ENCODE data around the gene RPS6KA2.

RPS6KA2 gene

GRCh38 chr6:166420351-166420750, 206.7 kb downstream of the RPS6KA2 start:
- no peak for DNase-seq (ENCODE audit: low read depth)

- DNase-seq (ENCODE audit: low read depth) = no peak
Observed at GRCh38 chr6:166419717-166420116, 207.3 kb downstream of the RPS6KA2 start.

- no peak for DNase-seq (ENCODE audit: low read depth)
Observed at GRCh38 chr6:166419286-166419685, 207.8 kb downstream of the RPS6KA2 start.

GRCh38 chr6:166418691-166419143, 208.3 kb downstream of the RPS6KA2 start:
- DNase-seq (ENCODE audit: low read depth) = no peak

- DNase-seq (ENCODE audit: low read depth) = no peak
Observed at GRCh38 chr6:166417285-166417691, 209.8 kb downstream of the RPS6KA2 start.

GRCh38 chr6:166415833-166416347, 211.2 kb downstream of the RPS6KA2 start:
- no peak for DNase-seq (ENCODE audit: low read depth)

- DNase-seq (ENCODE audit: low read depth) = no peak
Observed at GRCh38 chr6:166415306-166415705, 211.7 kb downstream of the RPS6KA2 start.

- no peak for DNase-seq (ENCODE audit: low read depth)
Observed at GRCh38 chr6:166413491-166413951, 213.5 kb downstream of the RPS6KA2 start.

GRCh38 chr6:166412911-166413384, 214.1 kb downstream of the RPS6KA2 start:
- DNase-seq (ENCODE audit: low read depth) = no peak

GRCh38 chr6:166412156-166412910, 214.7 kb downstream of the RPS6KA2 start:
- no peak for DNase-seq (ENCODE audit: low read depth)

GRCh38 chr6:166411721-166412151, 215.3 kb downstream of the RPS6KA2 start:
- DNase-seq (ENCODE audit: low read depth) = no peak

GRCh38 chr6:166411271-166411670, 215.8 kb downstream of the RPS6KA2 start:
- DNase-seq (ENCODE audit: low read depth) = no peak

GRCh38 chr6:166410426-166410935, 216.6 kb downstream of the RPS6KA2 start:
- no peak for DNase-seq (ENCODE audit: low read depth)

GRCh38 chr6:166408936-166409755, 217.9 kb downstream of the RPS6KA2 start:
- no peak for DNase-seq (ENCODE audit: low read depth)

GRCh38 chr6:166406197-166406596, 220.9 kb downstream of the RPS6KA2 start:
- DNase-seq (ENCODE audit: low read depth) = no peak

- DNase-seq (ENCODE audit: low read depth) = no peak
Observed at GRCh38 chr6:166405386-166405785, 221.7 kb downstream of the RPS6KA2 start.

GRCh38 chr6:166402582-166403277, 224.3 kb downstream of the RPS6KA2 start:
- no peak for DNase-seq (ENCODE audit: low read depth)

- peak; percentile 27 for DNase-seq (ENCODE audit: low read depth)
Observed at GRCh38 chr6:166400649-166401250, 226.3 kb downstream of the RPS6KA2 start.

- DNase-seq (ENCODE audit: low read depth) = no peak
Observed at GRCh38 chr6:166400181-166400580, 226.9 kb downstream of the RPS6KA2 start.

- no peak for DNase-seq (ENCODE audit: low read depth)
Observed at GRCh38 chr6:166398348-166398747, 228.7 kb downstream of the RPS6KA2 start.

GRCh38 chr6:166397849-166398248, 229.2 kb downstream of the RPS6KA2 start:
- DNase-seq (ENCODE audit: low read depth) = no peak
